IPS-NIHi11 (cell line): ENCODE results near the gene GABRB3.

Experiments used
- DNase-seq: peaks from one replicate; pipeline ENCODE4 v3.0.0; 2012; ENCODE audit warnings: mixed read lengths, low spot score

GABRB3 gene

GRCh38 chr15:26772154-26773066 lies at the start of gene GABRB3:
GABRB3 (minus strand) TSS chr15:26773066.
- peak; percentile 27 for DNase-seq

- no peak for DNase-seq
These were observed 34.9 kb upstream of the GABRB3 start for GRCh38 chr15:26807517-26808427.

GRCh38 chr15:26806574-26806973 lies 33.7 kb upstream of the GABRB3 start:
- no peak for DNase-seq

GRCh38 chr15:26806151-26806550 lies 33.3 kb upstream of the GABRB3 start:
- DNase-seq, result no peak

- no peak for DNase-seq
These were observed 32.6 kb upstream of the GABRB3 start for GRCh38 chr15:26805470-26805869.

- no peak for DNase-seq
These were observed 31.4 kb upstream of the GABRB3 start for GRCh38 chr15:26804063-26804804.

- DNase-seq, result no peak
These were observed 17.3 kb upstream of the GABRB3 start for GRCh38 chr15:26790118-26790517.

- DNase-seq, result no peak
These were observed 8.9 kb upstream of the GABRB3 start for GRCh38 chr15:26781816-26782215.

GRCh38 chr15:26773917-26774316 lies 1.1 kb upstream of the GABRB3 start:
- peak; percentile 60 for DNase-seq

- peak; percentile 84 for DNase-seq
These were observed 406 bp upstream of the GABRB3 start for GRCh38 chr15:26773067-26773877.

GRCh38 chr15:26771578-26772153 lies 1.2 kb downstream of the GABRB3 start:
- DNase-seq, result peak; percentile 79

- no peak for DNase-seq
These were observed 1.7 kb downstream of the GABRB3 start for GRCh38 chr15:26771168-26771567.

GRCh38 chr15:26767169-26767670 lies 5.6 kb downstream of the GABRB3 start:
- DNase-seq, result peak; percentile 59

- DNase-seq, result no peak
These were observed 6.6 kb downstream of the GABRB3 start for GRCh38 chr15:26766262-26766661.

GRCh38 chr15:26759986-26760385 lies 12.9 kb downstream of the GABRB3 start:
- no peak for DNase-seq

GRCh38 chr15:26758079-26758478 lies 14.8 kb downstream of the GABRB3 start:
- DNase-seq, result no peak

- DNase-seq, result no peak
These were observed 15.7 kb downstream of the GABRB3 start for GRCh38 chr15:26757141-26757540.

- no peak for DNase-seq
These were observed 28.0 kb downstream of the GABRB3 start for GRCh38 chr15:26744894-26745293.

- no peak for DNase-seq
These were observed 33.1 kb downstream of the GABRB3 start for GRCh38 chr15:26739791-26740190.

GRCh38 chr15:26738996-26739395 lies 33.9 kb downstream of the GABRB3 start:
- no peak for DNase-seq
